GM21717 (cell line): ENCODE results near the gene HTR3C.
"Not testable (repeated sequence)": the region's sequence is repeated elsewhere in the genome, so short reads cannot be mapped to it uniquely, and the experiment has no call there.

Source experiments
- ATAC-seq: cut with Tn5 transposase; IDR thresholded peaks from one replicate; pipeline ENCODE4 v1.9.1; 2021; ENCODE audit warnings: mild to moderate bottlenecking, moderate library complexity; ENCODE audit not compliant: unreplicated experiment

HTR3C gene

DNA sequence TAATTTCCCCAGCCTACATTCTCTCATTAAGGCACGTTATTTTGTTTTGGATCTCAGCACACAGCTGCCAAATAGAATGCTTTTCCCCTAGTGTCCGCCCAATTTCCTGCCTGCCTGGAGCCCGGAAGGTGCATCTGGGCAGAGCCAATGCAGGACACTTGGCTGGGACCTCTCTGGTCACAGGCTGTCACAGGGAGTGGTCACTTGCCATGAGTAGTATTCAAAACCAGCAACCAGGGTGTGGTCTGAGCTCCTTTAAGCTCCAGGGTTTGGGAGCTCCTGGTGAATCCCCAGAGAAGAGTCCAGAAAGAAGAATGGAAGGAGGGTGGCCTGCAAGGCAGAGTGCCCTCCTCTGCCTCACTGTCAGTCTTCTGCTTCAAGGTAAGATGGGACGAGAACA is at the start of gene HTR3C:
TSS of gene HTR3C (plus strand) at position 281 of the 400 bp plus-strand sequence. CDS start at position 315, 34 bp downstream.
- no peak for ATAC-seq

DNA sequence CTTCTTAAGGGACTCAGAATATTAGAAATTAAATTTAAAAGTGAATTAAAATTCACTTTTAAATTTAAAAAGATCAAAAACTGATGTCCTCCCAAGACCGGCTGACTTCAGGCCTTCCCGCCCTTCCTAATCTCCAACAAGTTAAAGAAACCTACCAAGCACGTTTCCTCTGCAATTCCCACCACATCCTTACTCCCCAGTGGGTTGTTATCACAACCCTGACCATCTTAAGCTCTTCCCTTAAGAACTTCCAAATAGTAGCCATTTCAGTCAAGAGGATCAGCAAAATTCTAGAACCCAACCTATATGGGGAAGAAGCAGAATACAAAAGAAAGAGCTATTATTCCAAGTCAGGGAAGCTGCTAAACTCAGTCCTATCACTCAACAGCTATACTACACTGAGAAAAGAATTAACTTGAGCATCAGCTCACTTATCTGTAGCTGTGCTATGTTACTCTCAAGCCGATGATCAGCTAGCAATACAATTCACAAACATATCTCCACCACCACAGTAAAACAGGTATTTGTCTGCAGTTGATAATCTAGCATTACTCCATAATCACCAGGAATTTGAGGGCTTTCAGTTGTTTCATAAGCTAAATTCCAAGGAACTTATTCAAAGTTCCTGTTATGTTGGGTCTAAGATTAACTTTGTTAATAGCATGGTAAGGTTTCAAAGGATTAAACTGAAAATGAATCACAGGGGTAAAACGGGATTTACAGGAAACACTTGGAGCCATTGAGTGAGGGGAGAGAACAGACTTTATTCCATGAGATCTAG is 49.5 kb upstream of the HTR3C start:
- ATAC-seq = no peak

GRCh38 chr3:184004476-184004875 is 48.4 kb upstream of the HTR3C start:
- ATAC-seq = no peak

- ATAC-seq = peak; percentile 81
Observed at GRCh38 chr3:184005941-184006507, 46.8 kb upstream of the HTR3C start.

- ATAC-seq = not testable (repeated sequence)
Observed at GRCh38 chr3:184007143-184007813, 45.6 kb upstream of the HTR3C start.

DNA sequence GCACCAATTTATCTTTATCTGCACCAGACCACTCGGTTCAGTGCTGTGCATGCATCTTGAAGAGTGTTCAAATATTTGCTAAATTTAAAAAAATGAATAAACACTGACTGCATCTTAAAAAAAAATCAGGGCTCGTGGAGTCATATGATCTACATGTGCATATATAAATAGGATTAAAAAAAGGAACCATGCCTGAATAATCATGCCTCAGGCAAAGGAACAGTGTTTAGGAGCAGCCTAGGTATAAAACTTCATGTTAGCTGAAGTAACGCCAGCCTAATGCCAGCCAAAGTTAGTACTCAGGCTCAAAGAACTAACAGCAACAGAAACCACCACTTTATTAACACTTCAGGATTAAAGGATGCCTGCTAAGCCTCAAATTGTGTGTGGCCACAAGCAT is 44.7 kb upstream of the HTR3C start:
- ATAC-seq = no peak

DNA sequence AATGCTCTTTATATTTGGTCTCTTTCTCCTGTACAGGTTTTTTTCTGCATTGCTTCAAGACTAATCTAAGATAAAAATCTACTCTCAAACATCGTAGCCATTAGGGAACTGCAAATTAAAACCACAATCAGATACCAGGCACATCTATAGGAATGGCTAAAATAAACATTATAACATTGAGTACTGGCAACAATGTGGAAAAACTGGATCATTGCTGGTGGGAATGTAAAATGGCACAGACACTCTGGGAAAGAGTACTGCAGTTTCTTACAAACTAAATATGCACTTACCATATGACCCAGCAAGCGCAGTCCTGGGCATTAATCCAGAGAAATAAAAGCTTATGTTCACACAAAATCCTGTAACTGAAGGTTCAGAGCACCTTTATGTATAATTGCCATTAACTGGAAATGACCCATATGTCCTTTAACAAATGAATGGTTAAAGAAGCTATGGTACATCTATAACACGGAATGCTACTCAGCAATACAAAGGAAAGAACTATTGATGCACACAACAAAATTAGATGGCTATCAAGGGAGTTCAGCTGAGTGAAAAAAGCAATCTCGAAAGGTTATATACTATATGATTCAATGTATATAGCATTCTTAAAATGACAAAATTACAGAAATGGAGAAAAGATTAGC is 41.5 kb upstream of the HTR3C start:
- ATAC-seq = no peak

DNA sequence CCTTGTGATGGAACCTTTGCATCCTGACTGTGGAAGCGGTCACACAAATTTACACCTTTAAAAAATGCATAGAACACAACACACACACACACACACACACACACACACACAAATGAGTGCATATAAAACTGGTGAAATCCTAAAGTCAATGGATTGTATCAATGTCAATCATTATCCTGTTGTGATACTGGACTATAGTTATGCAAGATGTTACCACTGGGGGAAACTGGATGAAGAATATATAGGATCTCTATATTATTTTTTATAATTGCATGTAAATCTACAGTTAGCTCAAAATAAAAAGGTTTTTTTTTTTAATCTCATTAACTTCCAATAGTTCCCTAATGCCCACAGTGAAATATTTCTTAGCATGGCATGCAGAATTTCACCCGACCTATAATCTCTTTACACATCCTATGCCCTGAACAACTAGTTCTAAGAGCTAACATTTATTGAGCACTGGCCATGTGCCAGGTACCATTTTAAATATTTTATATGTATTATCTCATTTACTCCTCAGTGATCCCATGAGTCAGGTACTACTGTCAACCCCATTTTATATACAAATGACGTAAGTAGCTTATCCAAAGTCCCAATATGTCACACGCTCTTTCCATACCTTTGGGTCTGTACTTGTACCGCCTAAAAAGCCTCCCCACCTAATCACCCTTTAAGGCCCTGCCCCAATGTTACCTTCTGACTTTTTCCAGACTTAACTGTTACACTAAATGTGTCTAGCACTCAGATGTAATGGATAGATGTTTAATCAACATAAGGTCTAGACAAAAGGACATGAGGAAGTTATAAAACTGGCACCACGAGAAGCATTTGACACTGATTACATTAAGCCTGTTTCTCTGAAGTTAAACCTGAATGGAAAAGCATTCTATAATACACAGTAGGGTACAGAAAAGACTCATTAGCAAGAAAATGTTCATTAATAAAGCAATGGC is 40.6 kb upstream of the HTR3C start:
- no peak for ATAC-seq

- no peak for ATAC-seq
Observed at GRCh38 chr3:184015381-184016019, 37.3 kb upstream of the HTR3C start.

- ATAC-seq = no peak
Observed at GRCh38 chr3:184016169-184016570, 36.7 kb upstream of the HTR3C start.

- ATAC-seq = peak; percentile 79
Observed at GRCh38 chr3:184016811-184017671, 35.8 kb upstream of the HTR3C start.

GRCh38 chr3:184017672-184018423 is 35.0 kb upstream of the HTR3C start, which contains the start of gene ABCC5:
TSS of gene ABCC5 (minus strand) at chr3:184017884. CDS start at chr3:184014392, 3,492 bp downstream.
- peak; percentile 97 for ATAC-seq

GRCh38 chr3:184018424-184018973 is 34.3 kb upstream of the HTR3C start:
- ATAC-seq = no peak

DNA sequence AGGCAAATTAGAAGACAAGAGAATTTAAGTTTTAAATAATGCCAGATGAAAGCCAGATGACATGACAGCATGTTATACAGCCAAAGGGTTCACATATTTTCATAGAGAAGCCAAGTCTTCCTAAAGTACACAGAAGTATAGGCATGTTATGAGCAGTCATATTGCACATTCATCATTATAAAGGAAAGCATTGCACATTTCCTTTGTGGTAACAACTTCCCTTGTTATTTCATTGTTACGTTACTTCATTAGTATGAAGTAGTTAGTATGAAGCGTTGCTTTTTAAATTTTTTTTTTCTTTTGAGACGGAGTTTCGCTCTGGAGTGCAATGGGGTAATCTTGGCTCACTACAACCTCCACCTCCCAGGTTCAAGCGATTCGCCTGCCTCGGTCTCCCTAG is 30.5 kb upstream of the HTR3C start:
- ATAC-seq = no peak

DNA sequence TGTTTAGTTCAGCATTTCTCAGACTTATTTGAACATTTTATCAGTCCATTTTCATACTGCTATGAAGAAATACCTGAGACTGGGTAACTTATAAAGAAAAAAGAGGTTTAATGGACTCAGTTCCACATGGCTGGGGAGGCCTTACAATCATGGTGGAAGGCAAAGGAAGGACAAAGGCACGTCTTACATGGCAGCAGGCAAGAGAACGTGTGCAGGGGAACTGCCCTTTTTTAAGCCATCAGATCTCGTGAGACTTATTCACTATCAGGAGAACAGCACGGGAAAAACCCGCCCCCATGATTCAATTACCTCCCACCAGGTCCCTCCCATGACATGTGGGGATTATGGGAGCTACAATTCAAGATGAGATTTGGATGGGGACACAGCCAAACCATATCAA is 27.6 kb upstream of the HTR3C start:
- ATAC-seq = not testable (repeated sequence)

DNA sequence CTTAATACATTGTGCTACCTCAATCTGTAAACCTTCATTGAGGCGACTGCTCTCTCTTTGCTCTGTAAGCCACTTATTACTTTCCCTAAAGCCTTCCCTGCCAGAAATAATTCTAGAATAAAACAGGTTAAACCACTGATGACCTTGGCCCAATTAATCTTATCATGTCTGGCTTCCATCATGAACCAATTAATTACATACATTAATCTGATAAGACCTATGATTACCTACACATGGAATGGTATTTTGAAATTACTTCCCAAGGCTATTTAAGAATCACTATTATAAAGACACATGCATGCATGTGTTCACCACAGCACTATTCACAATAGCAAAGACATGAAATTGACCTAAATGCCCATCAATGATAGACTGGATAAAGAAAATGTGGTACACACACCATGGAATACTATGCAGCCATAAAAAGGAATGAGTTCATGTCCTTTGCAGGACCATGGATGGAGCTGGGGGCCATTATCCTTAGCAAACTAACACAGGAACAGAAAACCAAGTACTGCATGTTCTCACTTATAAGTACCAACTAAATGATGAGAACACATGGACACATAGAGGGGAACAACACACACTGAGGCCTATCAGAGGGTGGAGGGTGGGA is 24.5 kb upstream of the HTR3C start:
- not testable (repeated sequence) for ATAC-seq

DNA sequence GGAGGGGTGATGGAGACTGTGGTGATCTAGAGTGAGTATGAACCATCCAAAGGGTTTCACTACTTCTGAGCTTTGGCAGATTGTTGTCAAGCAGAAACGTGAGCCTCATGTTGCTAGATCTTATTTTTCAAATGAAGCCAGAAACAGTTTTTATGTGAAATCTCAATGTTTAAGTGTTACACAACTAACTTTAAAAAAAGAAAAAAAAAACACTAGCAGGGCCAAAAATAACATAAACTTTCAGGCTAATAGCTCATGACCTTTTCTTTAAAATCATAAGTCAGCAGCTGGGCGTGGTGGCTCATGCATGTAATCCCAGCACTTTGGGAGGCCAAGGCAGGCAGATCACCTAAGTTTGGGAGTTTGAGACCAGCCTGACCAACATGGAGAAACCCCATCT is 23.4 kb upstream of the HTR3C start:
- no peak for ATAC-seq
